ENCODE results near the gene PHOX2A.

The PHOX2A gene

DNA sequence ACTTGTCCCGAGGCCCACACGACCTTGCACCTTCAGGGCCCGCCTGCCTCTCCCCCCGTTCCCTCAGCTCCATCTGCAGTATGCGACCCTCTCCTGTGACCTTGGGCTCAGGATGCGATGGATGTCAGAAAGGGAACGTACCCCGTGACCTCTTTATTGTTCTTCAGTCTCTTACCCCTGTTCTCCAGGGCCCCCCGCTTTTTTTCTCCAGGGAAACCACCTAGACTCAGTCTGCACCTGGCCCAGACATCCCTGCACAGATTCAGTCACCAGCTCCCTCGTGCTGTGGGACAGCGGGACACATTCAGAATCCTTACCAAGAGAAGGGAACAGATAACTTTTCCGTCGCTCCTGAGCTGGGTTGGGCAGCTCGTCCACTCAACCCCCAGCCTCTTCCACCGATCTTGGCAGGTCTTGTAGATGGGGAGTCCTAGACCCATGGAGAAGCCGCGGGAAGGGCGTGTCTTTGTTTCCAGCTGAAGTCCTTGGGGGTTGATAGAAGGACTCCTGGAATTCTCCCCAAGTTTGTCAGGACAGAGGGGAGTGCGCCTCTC, 1.4 kb upstream of the PHOX2A start:
- Histone ChIP-seq H3K9ac (ENCODE audit: low read length) (no peak overlapping the region), H3K4me3 (ENCODE audit: low read length) (no peak overlapping the region), H3K4me1 (ENCODE audit: control insufficient read depth, insufficient read depth, low read length) (peaks cover 7% of the 10 kb centered on the region), H3K27me3 (ENCODE audit: control insufficient read depth, insufficient read depth, low read length) (peaks cover 85% of the 10 kb centered on the region), H3K9me3 (ENCODE audit: control insufficient read depth, low read length) (no peaks in the 10 kb centered on the region), H3K36me3 (ENCODE audit: control insufficient read depth, insufficient read depth, low read length) (no peaks in the 10 kb centered on the region)

DNA sequence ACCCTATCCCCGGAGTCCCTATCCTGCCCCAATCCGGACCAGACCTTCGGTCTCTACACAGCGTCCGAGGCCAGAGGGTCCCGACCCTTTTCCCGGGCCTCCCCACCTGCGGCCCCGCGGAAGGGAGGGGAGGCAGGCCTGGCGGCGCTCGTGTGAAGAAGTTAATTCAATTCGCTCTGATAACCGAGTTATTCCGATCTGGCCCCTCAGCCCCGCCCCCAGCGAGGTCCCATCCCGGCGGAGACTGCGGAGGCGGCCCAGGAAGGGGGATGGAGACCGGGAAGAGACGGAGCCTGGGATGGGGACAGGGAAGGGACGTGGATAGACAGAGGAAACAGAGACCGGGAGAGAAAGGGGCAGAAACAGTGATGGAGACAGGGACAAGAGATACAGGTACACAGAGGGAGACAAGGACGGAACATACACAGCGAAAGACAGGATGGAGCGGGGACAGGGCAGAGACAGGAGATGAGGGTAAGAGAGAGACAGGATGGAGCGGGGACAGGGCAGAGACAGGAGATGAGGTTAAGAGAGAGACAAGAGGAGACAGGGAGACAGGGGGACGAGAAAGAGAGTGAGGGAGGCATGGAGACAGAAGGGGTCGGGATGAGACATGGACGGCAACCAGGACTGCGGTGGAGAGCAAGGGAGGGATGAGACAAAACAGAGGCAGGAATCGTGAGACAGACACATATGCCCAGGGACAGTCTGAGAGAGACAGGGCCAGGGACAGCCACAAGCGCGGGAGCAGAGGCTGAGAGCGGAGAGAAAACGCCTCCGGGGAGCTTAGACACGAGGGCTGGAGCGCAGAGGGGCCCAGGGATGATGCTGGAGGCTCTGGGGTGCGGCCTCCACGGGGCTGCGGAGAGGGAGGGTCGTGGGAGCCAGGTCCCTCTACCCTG, 636 bp upstream of the PHOX2A start:
- H3K27me3 ChIP-seq (ENCODE audit: control insufficient read depth, insufficient read depth, low read length), result peaks cover 85% of the 10 kb centered on the region
- no peak overlapping the region for H3K9ac ChIP-seq (ENCODE audit: low read length)
- H3K4me1 ChIP-seq (ENCODE audit: control insufficient read depth, insufficient read depth, low read length), result peaks cover 11% of the 10 kb centered on the region
- no peak overlapping the region for H3K4me3 ChIP-seq (ENCODE audit: low read length)
- H3K36me3 ChIP-seq (ENCODE audit: control insufficient read depth, insufficient read depth, low read length), result no peaks in the 10 kb centered on the region
- no peaks in the 10 kb centered on the region for H3K9me3 ChIP-seq (ENCODE audit: control insufficient read depth, low read length)

DNA sequence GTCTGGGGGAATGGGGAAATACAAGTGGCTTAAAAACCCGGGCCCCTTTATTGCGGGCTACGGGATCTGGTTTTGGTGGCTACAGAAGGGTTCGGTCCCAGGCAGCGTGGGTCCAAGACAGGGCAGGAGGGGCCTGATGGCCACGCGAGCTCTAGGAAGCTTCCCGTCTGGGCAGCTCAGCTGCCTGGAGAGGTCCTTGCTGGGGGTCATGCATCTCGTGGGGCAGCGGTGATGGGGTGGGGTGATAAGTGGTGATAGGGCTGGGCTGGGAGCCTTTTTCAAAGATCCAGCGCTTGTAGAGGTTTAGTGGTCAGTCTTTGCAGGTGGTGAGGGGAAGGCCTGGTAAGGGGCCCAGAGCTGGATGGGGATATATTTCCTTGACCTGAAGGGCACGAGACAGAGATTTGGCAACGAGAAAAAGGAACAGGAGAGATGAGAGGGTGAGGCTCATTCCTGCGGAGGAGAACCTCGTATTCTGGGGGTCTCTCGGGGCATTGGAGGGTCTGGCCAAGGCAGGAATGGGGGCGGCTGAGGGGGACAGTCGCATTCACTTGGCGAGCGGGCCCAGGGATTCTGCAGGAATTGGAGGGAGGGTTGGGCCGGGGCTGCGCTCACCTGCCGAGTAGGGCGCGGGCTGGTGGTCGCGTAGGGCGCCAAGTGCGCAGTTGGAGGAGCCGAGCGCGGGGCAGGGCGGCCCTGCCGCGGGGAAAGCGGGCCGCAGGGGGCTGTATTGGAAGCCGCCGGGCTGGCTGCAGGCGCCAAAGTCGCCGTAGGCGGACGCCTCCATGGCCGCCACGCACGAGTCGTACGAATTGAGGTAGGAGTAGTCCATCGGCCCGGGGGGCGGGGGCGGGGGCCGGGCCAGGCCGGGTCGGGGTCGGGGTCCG, 560 bp downstream of the PHOX2A start:
- Histone ChIP-seq H3K36me3 (ENCODE audit: control insufficient read depth, insufficient read depth, low read length) (no peaks in the 10 kb centered on the region), H3K9me3 (ENCODE audit: control insufficient read depth, low read length) (no peaks in the 10 kb centered on the region), H3K4me1 (ENCODE audit: control insufficient read depth, insufficient read depth, low read length) (peaks cover 23% of the 10 kb centered on the region), H3K27me3 (ENCODE audit: control insufficient read depth, insufficient read depth, low read length) (peaks cover 89% of the 10 kb centered on the region), H3K4me3 (ENCODE audit: low read length) (no peak overlapping the region), H3K9ac (ENCODE audit: low read length) (no peak overlapping the region)

DNA sequence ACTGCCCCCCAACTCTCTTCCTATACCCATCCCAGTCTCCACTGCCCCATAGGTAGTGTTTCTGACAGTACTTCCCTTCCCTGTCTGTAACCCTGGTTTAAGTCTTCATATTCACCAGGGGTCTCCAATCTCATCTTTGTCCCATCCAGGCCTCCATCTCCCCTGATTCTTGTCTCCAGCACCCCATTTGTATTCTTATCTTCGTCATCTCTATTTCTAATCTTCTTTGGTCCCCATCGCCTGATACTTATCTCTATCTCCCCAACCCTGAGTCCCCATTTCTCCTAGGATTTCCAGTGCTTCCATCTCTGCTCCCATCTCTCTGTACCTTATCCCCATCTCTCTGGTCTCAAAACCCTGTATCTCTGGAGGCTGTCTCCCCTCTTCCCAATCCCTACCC, 1.8 kb downstream of the PHOX2A start:
- H3K27me3 ChIP-seq (ENCODE audit: control insufficient read depth, insufficient read depth, low read length), result peaks cover 86% of the 10 kb centered on the region
- no peak overlapping the region for H3K4me3 ChIP-seq (ENCODE audit: low read length)
- H3K9me3 ChIP-seq (ENCODE audit: control insufficient read depth, low read length), result no peaks in the 10 kb centered on the region
- no peaks in the 10 kb centered on the region for H3K36me3 ChIP-seq (ENCODE audit: control insufficient read depth, insufficient read depth, low read length)
- H3K4me1 ChIP-seq (ENCODE audit: control insufficient read depth, insufficient read depth, low read length), result peaks cover 32% of the 10 kb centered on the region
- no peak overlapping the region for H3K9ac ChIP-seq (ENCODE audit: low read length)

DNA sequence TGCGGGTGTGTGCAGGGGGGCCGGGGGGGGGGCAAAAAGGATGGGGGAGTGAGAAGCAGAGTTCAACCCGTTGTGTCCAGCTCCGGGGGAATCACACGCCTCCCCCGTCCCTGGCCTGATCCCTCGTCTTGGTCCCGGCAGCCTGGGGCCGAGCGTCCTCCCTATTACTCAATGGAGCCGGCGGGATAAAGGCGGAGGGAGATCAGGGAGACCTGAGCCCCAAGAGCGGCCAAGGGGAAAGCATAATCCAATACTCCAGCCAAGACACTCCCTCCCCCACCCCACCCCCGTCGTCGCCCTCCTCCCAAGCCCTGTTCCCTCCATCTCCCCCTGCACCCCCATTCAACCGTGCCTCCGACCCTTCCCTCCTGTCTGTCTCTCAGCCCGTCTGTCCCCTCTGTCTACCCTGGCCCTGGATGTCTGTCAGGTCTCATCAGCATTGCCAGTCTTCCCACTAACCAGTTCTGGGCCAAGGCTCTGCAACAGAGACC, 2.6 kb downstream of the PHOX2A start:
- H3K36me3 ChIP-seq (ENCODE audit: control insufficient read depth, insufficient read depth, low read length), result peaks cover 5% of the 10 kb centered on the region
- H3K9ac ChIP-seq (ENCODE audit: low read length), result no peak overlapping the region
- H3K4me1 ChIP-seq (ENCODE audit: control insufficient read depth, insufficient read depth, low read length), result peaks cover 32% of the 10 kb centered on the region
- no peak overlapping the region for H3K4me3 ChIP-seq (ENCODE audit: low read length)
- peaks cover 78% of the 10 kb centered on the region for H3K27me3 ChIP-seq (ENCODE audit: control insufficient read depth, insufficient read depth, low read length)
- H3K9me3 ChIP-seq (ENCODE audit: control insufficient read depth, low read length), result no peaks in the 10 kb centered on the region

DNA sequence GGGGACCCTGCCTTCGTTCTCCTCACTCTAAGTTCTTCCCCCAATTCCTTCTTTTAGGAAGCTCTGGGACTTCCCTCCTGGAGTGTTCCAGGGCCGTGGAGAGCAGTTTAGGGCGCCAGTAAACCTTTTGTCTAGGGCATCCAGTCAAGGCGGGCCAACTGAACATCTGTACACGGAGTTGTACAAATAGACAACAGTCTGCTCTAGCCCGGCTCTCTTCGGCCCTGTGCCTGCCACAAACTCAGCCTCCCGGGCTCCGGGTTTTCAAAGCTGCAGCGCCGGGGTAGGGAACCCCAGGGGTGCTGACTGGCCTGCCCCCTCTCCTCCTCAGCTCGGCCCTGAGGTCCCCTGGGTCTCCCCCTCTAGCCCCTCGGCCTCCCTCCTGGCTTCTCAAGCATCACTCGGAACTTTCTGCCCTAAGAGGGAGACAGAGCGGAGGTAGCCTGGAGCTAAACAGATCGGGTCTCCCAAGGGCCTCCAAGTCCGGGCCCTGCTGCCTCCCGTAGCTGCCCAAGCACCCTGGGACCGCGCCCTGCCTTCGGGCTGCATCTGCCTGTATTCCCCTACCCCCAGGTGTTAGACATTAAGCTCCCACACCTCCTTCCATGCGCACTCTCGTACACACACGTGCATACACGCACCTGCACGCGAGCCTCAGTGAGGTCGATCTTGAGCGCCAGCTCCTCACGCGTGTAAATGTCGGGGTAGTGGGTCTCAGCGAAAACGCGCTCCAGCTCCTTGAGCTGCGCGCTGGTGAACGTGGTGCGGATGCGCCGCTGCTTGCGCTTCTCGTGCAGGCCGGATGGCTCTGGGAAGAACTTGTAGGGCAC, 3.3 kb downstream of the PHOX2A start:
- Histone ChIP-seq H3K4me3 (ENCODE audit: low read length) (no peak overlapping the region), H3K27me3 (ENCODE audit: control insufficient read depth, insufficient read depth, low read length) (peaks cover 71% of the 10 kb centered on the region), H3K4me1 (ENCODE audit: control insufficient read depth, insufficient read depth, low read length) (peaks cover 32% of the 10 kb centered on the region), H3K36me3 (ENCODE audit: control insufficient read depth, insufficient read depth, low read length) (peaks cover 5% of the 10 kb centered on the region), H3K9ac (ENCODE audit: low read length) (peak overlapping the region; percentile 7), H3K9me3 (ENCODE audit: control insufficient read depth, low read length) (no peaks in the 10 kb centered on the region)

DNA sequence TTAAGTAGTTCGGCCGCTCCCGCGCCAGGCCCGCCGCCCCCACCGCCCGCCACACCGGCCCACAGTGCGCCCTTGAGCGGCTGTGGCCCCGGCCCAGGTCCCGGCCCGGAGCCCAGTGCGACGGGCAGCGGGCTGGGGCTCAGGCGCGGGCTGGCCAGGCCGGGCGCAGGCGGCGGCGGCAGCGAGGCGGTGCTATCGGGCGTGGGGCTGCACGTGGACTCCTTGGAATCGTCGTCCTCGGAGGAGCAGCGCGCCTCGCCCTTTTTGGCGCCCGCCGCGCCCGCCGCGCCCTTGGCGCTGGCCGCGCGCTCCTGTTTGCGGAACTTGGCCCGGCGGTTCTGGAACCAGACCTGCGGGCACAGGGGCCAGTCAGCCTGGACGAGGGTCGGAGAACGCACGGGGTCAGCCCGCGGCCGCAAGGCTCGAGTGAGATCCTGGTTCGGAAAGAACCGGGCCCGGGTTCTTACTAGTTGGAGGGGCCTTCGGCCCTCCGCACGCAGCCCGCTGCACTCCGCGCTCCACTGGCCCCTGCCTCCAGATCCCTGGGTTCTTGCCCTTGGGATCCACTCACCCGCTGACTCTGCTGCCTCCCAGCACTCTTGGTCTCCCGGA, 4.0 kb downstream of the PHOX2A start:
- peaks cover 32% of the 10 kb centered on the region for H3K4me1 ChIP-seq (ENCODE audit: control insufficient read depth, insufficient read depth, low read length)
- H3K36me3 ChIP-seq (ENCODE audit: control insufficient read depth, insufficient read depth, low read length), result peaks cover 11% of the 10 kb centered on the region
- no peaks in the 10 kb centered on the region for H3K9me3 ChIP-seq (ENCODE audit: control insufficient read depth, low read length)
- H3K4me3 ChIP-seq (ENCODE audit: low read length), result no peak overlapping the region
- H3K27me3 ChIP-seq (ENCODE audit: control insufficient read depth, insufficient read depth, low read length), result peaks cover 64% of the 10 kb centered on the region
- peak overlapping the region; percentile 7 for H3K9ac ChIP-seq (ENCODE audit: low read length)

DNA sequence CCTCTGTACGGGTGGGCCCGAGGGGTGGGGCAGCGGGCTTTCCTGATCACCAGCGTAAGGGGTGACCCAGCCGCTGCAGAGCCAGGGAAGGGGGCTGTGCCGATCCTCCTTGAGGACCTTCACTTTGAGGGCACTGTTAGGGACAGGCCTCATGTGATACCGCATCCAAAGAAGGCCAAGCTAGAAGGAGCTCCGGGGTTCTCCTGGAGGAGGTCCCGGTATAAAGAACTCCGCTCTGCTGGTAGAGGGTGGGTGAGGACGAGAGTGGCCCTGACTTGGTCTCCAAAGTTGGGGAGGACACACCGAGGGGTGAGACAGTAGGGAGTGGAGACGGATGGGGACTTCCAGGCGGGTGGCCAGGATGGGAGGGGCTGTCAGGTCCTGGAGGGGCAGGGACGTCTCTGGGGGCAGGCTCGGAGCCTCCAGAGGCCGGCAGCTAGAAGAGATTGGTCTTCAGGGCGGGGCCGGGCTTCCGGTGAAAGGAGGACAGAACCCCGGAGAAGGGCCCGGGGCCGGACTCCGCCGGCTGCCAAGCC, 4.6 kb downstream of the PHOX2A start:
- H3K4me3 ChIP-seq (ENCODE audit: low read length), result no peak overlapping the region
- no peak overlapping the region for H3K9ac ChIP-seq (ENCODE audit: low read length)
- peaks cover 15% of the 10 kb centered on the region for H3K36me3 ChIP-seq (ENCODE audit: control insufficient read depth, insufficient read depth, low read length)
- peaks cover 32% of the 10 kb centered on the region for H3K4me1 ChIP-seq (ENCODE audit: control insufficient read depth, insufficient read depth, low read length)
- peaks cover 58% of the 10 kb centered on the region for H3K27me3 ChIP-seq (ENCODE audit: control insufficient read depth, insufficient read depth, low read length)
- no peaks in the 10 kb centered on the region for H3K9me3 ChIP-seq (ENCODE audit: control insufficient read depth, low read length)

DNA sequence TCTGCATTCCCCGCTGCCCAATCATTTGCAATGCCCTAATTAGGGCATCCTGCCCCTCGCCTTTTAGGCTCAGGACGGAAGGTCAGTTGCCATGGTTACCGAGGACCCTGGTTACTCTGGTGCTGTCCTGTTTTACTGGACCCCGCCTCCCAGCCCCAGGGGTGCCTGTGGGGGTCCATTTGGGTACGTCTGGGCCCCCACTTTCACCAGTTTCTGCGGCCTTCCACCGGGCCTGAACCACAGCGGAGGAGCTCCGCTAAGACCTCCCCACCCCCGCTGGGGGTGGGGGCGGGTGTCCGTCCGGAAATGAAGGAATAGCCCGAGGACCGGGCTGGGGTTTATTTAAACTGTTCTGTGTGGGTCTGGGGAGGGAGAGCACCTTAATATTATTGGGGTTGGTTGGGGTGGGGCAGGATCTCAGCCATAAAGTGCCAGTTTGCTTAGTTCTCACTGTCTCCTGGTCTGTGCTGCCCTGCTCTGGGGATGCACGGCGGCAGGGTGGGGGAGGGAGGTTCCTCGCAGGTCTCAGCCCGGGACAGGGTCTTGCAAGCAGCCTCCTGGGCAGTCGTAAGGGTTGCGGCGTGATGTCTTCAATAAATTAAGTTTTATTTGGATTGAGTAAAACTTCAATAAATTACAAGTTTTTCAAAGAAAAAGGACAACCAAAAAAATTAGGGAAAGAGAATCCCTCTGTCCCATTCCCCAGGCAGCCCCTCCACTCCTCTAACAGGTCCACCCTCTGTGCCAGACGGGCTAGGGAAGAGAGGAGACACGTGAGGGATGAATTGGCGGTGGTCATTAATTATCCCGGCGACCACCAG, 5.3 kb downstream of the PHOX2A start:
- Histone ChIP-seq H3K9me3 (ENCODE audit: control insufficient read depth, low read length) (no peaks in the 10 kb centered on the region), H3K4me3 (ENCODE audit: low read length) (no peak overlapping the region), H3K36me3 (ENCODE audit: control insufficient read depth, insufficient read depth, low read length) (peaks cover 22% of the 10 kb centered on the region), H3K27me3 (ENCODE audit: control insufficient read depth, insufficient read depth, low read length) (peaks cover 51% of the 10 kb centered on the region), H3K4me1 (ENCODE audit: control insufficient read depth, insufficient read depth, low read length) (peaks cover 32% of the 10 kb centered on the region), H3K9ac (ENCODE audit: low read length) (no peak overlapping the region)

DNA sequence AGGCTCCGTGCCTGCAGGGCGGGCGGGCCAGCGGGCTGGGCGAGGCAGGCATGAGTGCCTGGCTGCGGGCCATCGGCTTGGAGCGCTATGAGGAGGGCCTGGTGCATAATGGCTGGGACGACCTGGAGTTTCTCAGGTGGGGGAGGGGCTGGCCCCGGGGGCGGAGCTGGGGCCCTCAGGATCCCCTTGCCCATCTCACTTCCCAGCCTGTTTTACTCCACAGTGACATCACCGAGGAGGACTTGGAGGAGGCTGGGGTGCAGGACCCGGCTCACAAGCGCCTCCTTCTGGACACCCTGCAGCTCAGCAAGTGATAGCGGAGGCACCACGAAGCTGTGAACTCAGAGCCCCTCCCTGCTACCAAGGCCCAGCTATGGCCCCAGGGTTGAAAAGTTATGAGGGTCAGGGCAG, 5.9 kb downstream of the PHOX2A start:
- Histone ChIP-seq H3K9ac (ENCODE audit: low read length) (no peak overlapping the region), H3K36me3 (ENCODE audit: control insufficient read depth, insufficient read depth, low read length) (peaks cover 28% of the 10 kb centered on the region)

More for the DNA sequence above, 5.9 kb downstream of the PHOX2A start:
- Histone ChIP-seq H3K9me3 (ENCODE audit: control insufficient read depth, low read length) (no peaks in the 10 kb centered on the region), H3K4me3 (ENCODE audit: low read length) (no peak overlapping the region), H3K27me3 (ENCODE audit: control insufficient read depth, insufficient read depth, low read length) (peaks cover 45% of the 10 kb centered on the region), H3K4me1 (ENCODE audit: control insufficient read depth, insufficient read depth, low read length) (peaks cover 32% of the 10 kb centered on the region)

Measured in mucosa of stomach (tissue), 1 donor.